ENCODE measurements around the gene RHD.

DNA sequence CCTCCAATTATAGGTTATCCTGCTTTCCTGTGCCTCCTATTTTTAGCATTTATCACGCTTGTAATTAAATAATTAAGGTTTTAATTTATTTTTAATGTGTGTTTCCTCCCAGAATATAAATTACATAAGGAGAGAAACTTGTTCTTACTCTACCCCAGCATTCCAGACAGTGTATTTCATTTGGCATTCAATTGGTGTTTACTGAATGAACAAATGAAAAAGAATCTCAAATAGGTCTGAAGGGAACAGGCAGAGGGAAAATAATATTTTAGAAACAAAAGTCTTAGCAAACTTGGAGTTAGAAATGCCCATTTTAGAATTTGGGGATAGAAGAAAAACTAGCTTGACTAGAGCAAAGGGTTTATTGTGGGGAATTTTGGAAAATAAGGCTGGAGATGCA is 15.1 kb upstream of the RHD start:
- TF ChIP-seq, protein P1, sequence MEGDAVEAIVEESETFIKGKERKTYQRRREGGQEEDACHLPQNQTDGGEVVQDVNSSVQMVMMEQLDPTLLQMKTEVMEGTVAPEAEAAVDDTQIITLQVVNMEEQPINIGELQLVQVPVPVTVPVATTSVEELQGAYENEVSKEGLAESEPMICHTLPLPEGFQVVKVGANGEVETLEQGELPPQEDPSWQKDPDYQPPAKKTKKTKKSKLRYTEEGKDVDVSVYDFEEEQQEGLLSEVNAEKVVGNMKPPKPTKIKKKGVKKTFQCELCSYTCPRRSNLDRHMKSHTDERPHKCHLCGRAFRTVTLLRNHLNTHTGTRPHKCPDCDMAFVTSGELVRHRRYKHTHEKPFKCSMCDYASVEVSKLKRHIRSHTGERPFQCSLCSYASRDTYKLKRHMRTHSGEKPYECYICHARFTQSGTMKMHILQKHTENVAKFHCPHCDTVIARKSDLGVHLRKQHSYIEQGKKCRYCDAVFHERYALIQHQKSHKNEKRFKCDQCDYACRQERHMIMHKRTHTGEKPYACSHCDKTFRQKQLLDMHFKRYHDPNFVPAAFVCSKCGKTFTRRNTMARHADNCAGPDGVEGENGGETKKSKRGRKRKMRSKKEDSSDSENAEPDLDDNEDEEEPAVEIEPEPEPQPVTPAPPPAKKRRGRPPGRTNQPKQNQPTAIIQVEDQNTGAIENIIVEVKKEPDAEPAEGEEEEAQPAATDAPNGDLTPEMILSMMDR (IDR thresholded peaks at IDR 0.05 in 4 of 5, conservative IDR thresholded peaks at IDR 0.05 in 1 of 5): no peak
- no peak for TF ChIP-seq POLR2A (IDR thresholded peaks at IDR 0.05)

Measured in gastrocnemius medialis (tissue), 4 donors.